Body of pancreas (tissue), 4 donors: ENCODE measurements around the gene NPTXR. TPM values are rescaled to one million over a fixed set of nuclear protein-coding genes. Genes with fewer than 3 reads are reported as not detected.

Source experiments
- ATAC-seq: fragments of 150-250 bp; one replicate; pipeline ENCODE4 v1.9.1; 2016
- DNase-seq, 4 donors: peaks; one replicate each; pipeline ENCODE4 v3.0.0-alpha.2; 2019
- H3K27ac ChIP-seq, 4 donors: fragments of 200-600 bp; sonication (generic); 1 replicate in 3 of 4; 2 replicates in 1 of 4; pipeline versions ENCODE4 v1.5.1 to v1.6.1; 2016 to 2019; ENCODE audit warnings: mild to moderate bottlenecking in 1 of 4, mixed read lengths in 1 of 4, moderate library complexity in 1 of 4
- H3K27me3 ChIP-seq, 2 donors: fragments of 200-600 bp; sonication (generic); one replicate each; pipeline ENCODE4 v1.6.0; 2016; ENCODE audit warnings: mild to moderate bottlenecking in 1 of 2
- H3K36me3 ChIP-seq, 2 donors: fragments of 200-600 bp; sonication (generic); replicated peaks in 1 of 2; 2 replicates each; pipeline ENCODE4 v1.5.1; 2016; ENCODE audit warnings: low read depth in 2 of 2; ENCODE audit not compliant: insufficient read depth in 1 of 2
- H3K4me1 ChIP-seq: fragments of 200-600 bp; sonication (generic); one replicate; pipeline ENCODE4 v1.6.0; 2016
- H3K4me3 ChIP-seq, 2 donors: fragments of 200-600 bp; sonication (generic); 1 replicate in 1 of 2; 2 replicates in 1 of 2; pipeline ENCODE4 v1.5.1; 2016 to 2019
- H3K9me3 ChIP-seq, 3 donors: fragments of 200-600 bp; sonication (generic); 1 replicate in 2 of 3; 2 replicates in 1 of 3; pipeline ENCODE4 v1.5.1; 2016
- POLR2A ChIP-seq, 3 donors: fragments of 450-650 bp; IDR thresholded peaks; one replicate each; pipeline ENCODE4 v1.6.1; 2016; ENCODE audit warnings: antibody characterized with exemption in 3 of 3, mild to moderate bottlenecking in 2 of 3
- WGBS, 2 donors: methylation state at CpG; one replicate each; pipeline ENCODE4 v1.1.5; 2017; 5-methylcytosine and 5-hydroxymethylcytosine counted together
- intact Hi-C: fragments of 100-400 bp; cut with DNase I; formaldehyde crosslinking; loops from one replicate; pipeline ENCODE4 v1.15.1; 2023
- total RNA-seq, 2 donors: library from RNA; depleted of rRNA; stranded (reverse); fragments of >200 nt; gene quantifications; one replicate each; pipeline ENCODE4 v1.1.0, GENCODE V29; 2016
- TF ChIP-seq, protein P1 (sequence below), 7 experiments: fragments of 450-650 bp in 4 of 7; fragments of 200-600 bp in 3 of 7; sonication (generic) in 3 of 7; IDR thresholded peaks; one replicate each; pipeline ENCODE4 v1.5.1; 2016 to 2019; ENCODE audit warnings: antibody characterized with exemption in 7 of 7

NPTXR gene
- total RNA-seq, 2 donors from 2014 or later = 6.0 to 10.5 TPM

DNA sequence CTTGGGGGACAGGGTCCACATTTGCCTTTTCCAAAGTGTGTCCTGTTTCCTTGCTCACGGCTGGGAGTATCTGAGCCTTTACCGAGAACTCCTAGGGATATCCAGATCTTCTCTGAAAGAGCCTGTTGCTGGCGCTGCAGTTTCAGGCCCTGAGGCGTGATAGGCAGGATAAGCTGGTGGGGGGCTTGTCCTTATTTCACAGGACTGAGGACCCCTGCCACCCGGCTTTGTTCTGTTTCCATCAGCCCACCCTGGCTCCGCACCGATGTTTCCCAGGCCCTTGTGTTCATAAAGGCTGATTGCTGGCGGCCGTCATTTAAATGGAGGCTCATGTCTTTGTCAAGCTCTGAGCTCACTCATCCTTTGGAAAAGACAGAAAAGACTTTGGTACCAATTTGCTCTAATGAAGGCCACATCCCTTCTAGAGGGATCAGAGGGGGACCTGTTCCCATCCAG is 9.4 kb upstream of the NPTXR start:
- no peaks in the 10 kb centered on the region for H3K4me1 ChIP-seq
- no peaks in the 10 kb centered on the region for H3K9me3 ChIP-seq
- intact Hi-C loops = no loop called here
- no peak overlapping the region for H3K4me3 ChIP-seq
- ATAC-seq (no peak), DNase-seq (no peak)
- H3K27me3 ChIP-seq = no peaks in the 10 kb centered on the region
- 67 to 71% methylated on average over 9 of the region's 9 CpGs for WGBS, 2 donors
- no peaks in the 10 kb centered on the region for H3K36me3 ChIP-seq
- TF ChIP-seq, protein P1, sequence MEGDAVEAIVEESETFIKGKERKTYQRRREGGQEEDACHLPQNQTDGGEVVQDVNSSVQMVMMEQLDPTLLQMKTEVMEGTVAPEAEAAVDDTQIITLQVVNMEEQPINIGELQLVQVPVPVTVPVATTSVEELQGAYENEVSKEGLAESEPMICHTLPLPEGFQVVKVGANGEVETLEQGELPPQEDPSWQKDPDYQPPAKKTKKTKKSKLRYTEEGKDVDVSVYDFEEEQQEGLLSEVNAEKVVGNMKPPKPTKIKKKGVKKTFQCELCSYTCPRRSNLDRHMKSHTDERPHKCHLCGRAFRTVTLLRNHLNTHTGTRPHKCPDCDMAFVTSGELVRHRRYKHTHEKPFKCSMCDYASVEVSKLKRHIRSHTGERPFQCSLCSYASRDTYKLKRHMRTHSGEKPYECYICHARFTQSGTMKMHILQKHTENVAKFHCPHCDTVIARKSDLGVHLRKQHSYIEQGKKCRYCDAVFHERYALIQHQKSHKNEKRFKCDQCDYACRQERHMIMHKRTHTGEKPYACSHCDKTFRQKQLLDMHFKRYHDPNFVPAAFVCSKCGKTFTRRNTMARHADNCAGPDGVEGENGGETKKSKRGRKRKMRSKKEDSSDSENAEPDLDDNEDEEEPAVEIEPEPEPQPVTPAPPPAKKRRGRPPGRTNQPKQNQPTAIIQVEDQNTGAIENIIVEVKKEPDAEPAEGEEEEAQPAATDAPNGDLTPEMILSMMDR (IDR thresholded peaks at IDR 0.05) = no peak
- TF ChIP-seq POLR2A (IDR thresholded peaks at IDR 0.05) = no peak
- H3K27ac ChIP-seq = no peak overlapping the region

DNA sequence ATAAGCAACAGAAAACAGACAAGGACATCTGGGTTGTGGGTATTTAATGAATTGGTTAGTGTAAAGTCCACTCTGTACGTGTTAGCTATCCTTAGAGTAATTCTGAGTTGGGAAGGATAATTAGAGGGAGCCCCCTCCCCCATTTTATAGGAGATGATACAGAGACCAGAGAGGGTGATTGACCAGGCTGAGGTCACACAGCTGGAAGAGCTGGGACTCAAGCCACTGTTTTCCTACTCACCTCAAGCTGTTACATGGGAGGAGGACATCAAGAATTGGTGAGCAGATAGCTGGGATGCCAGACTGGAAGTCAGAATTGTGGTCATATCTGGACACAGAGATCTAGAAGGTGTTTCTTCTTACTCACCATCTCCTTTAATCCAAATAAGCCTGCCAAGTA is 8.7 kb upstream of the NPTXR start:
- no peak for TF ChIP-seq POLR2A (IDR thresholded peaks at IDR 0.05)
- TF ChIP-seq, protein P1 (IDR thresholded peaks at IDR 0.05) = no peak
- Histone ChIP-seq H3K27ac (no peak overlapping the region), H3K36me3 (no peaks in the 10 kb centered on the region), H3K9me3 (no peaks in the 10 kb centered on the region), H3K4me3 (no peak overlapping the region), H3K4me1 (no peaks in the 10 kb centered on the region), H3K27me3 (no peaks in the 10 kb centered on the region)
- no peak for ATAC-seq
- no peak for DNase-seq
- intact Hi-C loops = no loop called here
- 82 to 86% methylated on average over 1 of the region's 1 CpG for WGBS, 2 donors

DNA sequence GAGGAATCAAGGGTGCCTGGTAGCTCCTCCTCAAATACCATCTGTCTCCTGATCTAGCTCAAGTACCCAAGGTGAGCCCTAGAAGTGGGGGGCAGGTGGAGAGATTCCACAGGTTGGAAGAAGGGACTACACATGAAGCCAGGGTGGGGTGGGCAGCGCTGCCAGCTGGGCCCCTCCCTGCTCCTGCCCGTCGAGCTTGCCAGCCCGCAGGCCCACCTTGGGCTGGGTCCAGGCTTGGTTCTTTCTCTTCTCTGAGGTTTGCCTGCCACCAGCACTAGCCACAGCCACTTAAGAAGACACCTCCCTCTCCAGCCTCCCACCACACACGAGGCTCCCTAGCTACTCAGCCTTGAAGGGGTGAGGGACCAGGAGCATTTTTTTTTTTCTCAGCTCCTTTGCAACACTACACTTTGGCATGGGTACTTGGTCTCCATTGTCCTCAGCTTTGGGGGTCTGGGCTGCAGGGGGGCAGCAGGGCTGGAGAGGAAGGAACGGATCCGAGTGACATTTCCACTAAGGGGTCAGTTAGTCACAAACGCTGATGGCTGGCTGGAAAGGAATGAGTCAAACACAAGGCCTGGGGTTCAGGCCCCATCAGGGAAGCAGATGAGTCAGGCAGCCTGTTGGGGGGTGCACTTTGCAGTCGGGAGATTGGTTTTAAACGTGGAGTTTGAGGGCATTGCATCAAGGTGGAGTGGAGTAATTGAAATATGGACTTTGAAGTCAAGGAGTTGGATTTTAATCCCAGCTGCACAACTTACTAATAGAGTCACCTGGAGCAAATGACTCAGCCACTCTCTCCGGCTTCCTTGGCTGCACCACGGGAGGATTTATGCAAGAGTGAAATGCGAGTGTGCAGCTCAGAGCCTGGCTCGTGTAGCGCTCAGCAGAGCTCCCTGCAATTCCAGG is 7.4 kb upstream of the NPTXR start:
- H3K4me3 ChIP-seq = no peak overlapping the region
- 58 to 59% methylated on average over 13 to 15 of the region's 15 CpGs for WGBS, 2 donors
- intact Hi-C loops = no loop called here
- ATAC-seq (no peak), DNase-seq (no peak)
- no peaks in the 10 kb centered on the region for H3K36me3 ChIP-seq
- H3K9me3 ChIP-seq = no peaks in the 10 kb centered on the region
- H3K4me1 ChIP-seq = no peaks in the 10 kb centered on the region
- TF ChIP-seq POLR2A (IDR thresholded peaks at IDR 0.05) = no peak
- TF ChIP-seq, protein P1 (IDR thresholded peaks at IDR 0.05) = no peak
- H3K27me3 ChIP-seq = no peaks in the 10 kb centered on the region
- no peak overlapping the region for H3K27ac ChIP-seq

DNA sequence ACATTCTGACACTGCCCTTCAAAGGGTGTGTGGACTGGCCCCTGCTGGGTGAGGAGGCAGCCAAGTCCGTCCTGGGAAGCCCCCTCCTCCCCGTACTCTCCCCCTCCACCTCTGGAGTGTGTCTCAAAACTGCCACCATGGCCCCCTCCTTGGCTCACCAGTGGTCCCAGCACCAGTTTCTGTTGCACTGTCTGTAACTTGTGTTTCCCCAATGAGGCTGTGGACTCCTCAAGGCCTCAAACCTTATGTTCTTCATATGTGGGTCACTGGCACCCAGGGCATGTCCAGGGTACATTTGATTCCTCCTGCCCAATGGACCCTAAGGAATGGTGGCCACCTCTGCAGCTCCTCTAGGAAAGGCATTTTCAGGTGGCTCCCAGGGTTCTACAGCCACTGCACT is 6.6 kb upstream of the NPTXR start:
- intact Hi-C loops = no loop called here
- DNase-seq = no peak
- ATAC-seq = no peak
- 63 to 80% methylated on average over 2 of the region's 2 CpGs for WGBS, 2 donors
- H3K27me3 ChIP-seq = no peaks in the 10 kb centered on the region
- H3K27ac ChIP-seq = no peak overlapping the region
- no peaks in the 10 kb centered on the region for H3K4me1 ChIP-seq
- H3K9me3 ChIP-seq = no peaks in the 10 kb centered on the region
- TF ChIP-seq POLR2A (IDR thresholded peaks at IDR 0.05) = no peak
- TF ChIP-seq, protein P1 (IDR thresholded peaks at IDR 0.05) = no peak
- H3K4me3 ChIP-seq = no peak overlapping the region
- no peaks in the 10 kb centered on the region for H3K36me3 ChIP-seq

DNA sequence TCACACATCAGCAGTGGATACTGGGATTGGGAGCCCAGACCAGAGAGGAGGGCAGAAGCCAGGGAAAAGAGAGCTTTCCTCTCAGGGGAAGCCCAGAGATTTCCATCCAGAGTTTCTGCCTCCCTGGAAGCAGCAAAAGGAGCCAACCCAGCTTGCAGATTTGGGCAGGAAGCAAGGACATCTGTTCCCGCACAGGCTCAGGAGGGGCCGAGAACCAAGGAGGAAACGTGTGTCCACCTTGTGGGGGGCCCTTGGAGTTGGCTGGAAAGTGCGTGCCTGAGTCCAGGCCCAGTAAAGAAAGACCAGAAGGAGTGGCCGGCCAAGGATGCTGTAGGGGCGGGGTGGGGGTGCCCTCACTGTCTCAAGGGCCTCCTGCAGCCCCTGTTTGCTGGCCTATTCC is 6.0 kb upstream of the NPTXR start:
- no peaks in the 10 kb centered on the region for H3K4me1 ChIP-seq
- ATAC-seq (no peak), DNase-seq (no peak)
- no peaks in the 10 kb centered on the region for H3K36me3 ChIP-seq
- H3K4me3 ChIP-seq = no peak overlapping the region
- TF ChIP-seq POLR2A (IDR thresholded peaks at IDR 0.05) = no peak
- TF ChIP-seq, protein P1 (IDR thresholded peaks at IDR 0.05) = no peak
- no peaks in the 10 kb centered on the region for H3K9me3 ChIP-seq
- intact Hi-C loops = no loop called here
- no peak overlapping the region for H3K27ac ChIP-seq
- no peaks in the 10 kb centered on the region for H3K27me3 ChIP-seq
- WGBS, 2 donors = 78 to 84% methylated on average over 5 to 6 of the region's 6 CpGs
